Measurements from ENCODE around the gene KLB. TPM values are rescaled to one million over a fixed set of nuclear protein-coding genes. Genes with fewer than 3 reads are reported as not detected.
"Not testable (repeated sequence)": the region's sequence is repeated elsewhere in the genome, so short reads cannot be mapped to it uniquely, and the experiment has no call there.

The KLB gene
- total RNA-seq (under 1 TPM; 0.06 to 0.30 TPM), polyA plus RNA-seq (ENCODE audit: insufficient read length in 2 of 2) (under 1 TPM; 0.35 to 0.45 TPM)
- long read RNA-seq, donor 1, partial matches to known transcripts = 232 of 564 reads
- long read RNA-seq, donor 1, other reads (novel, unspliced or antisense) = 332 of 564 reads
- long read RNA-seq, donor 2, partial matches to known transcripts = 216 of 225 reads
- long read RNA-seq, donor 2, other reads (novel, unspliced or antisense) = 9 of 225 reads
- long read RNA-seq, donor 3, partial matches to known transcripts = 251 of 355 reads
- long read RNA-seq, donor 3, other reads (novel, unspliced or antisense) = 104 of 355 reads
- long read RNA-seq, donor 4, partial matches to known transcripts = 4,958 of 5,261 reads
- long read RNA-seq, donor 4, other reads (novel, unspliced or antisense) = 303 of 5,261 reads

- WGBS (ENCODE audit: insufficient coverage) = 0% methylated on average over 1 of the region's 12 CpGs
- Histone ChIP-seq H3K36me3 (ENCODE audit: control insufficient read depth, insufficient read depth, low read length) (no peaks in the 10 kb centered on the region), H3K27ac (ENCODE audit: low read depth, low read length) (no peak within 1 kb of the TSS), H3K4me3 (ENCODE audit: low read depth, low read length) (no peak within 1 kb of the TSS), H3K9me3 (ENCODE audit: control insufficient read depth, insufficient read depth, low read length) (no peaks in the 10 kb centered on the region), H3K27me3 (ENCODE audit: control insufficient read depth, insufficient read depth, low read length) (no peaks in the 10 kb centered on the region), H3K4me1 (ENCODE audit: control insufficient read depth, insufficient read depth, low read length) (no peaks in the 10 kb centered on the region)
- DNase-seq (ENCODE audit: low read depth in 4 of 6, low spot score in 6 of 6) = peak in 1 of 6 donors; percentile 31
These were observed at the start of gene KLB for GRCh38 chr4:39406763-39407583. TSS of gene KLB (plus strand) at chr4:39406930. CDS start at chr4:39406950, 20 bp downstream.

GRCh38 chr4:39357002-39357401, 49.7 kb upstream of the KLB start:
- Histone ChIP-seq H3K27me3 (ENCODE audit: control insufficient read depth, insufficient read depth, low read length) (no peaks in the 10 kb centered on the region), H3K27ac (ENCODE audit: low read depth, low read length) (no peak overlapping the region), H3K36me3 (ENCODE audit: control insufficient read depth, insufficient read depth, low read length) (peaks cover 2% of the 10 kb centered on the region), H3K9me3 (ENCODE audit: control insufficient read depth, insufficient read depth, low read length) (no peaks in the 10 kb centered on the region), H3K4me3 (ENCODE audit: low read depth, low read length) (no peak overlapping the region), H3K4me1 (ENCODE audit: control insufficient read depth, insufficient read depth, low read length) (no peaks in the 10 kb centered on the region)
- no peak for DNase-seq (ENCODE audit: low read depth in 4 of 6, low spot score in 6 of 6)
- no CpG with 5 or more reads among the region's 1 CpG for WGBS (ENCODE audit: insufficient coverage)

- H3K36me3 ChIP-seq (ENCODE audit: control insufficient read depth, insufficient read depth, low read length); H3K27ac ChIP-seq (ENCODE audit: low read depth, low read length); H3K4me3 ChIP-seq (ENCODE audit: low read depth, low read length); DNase-seq (ENCODE audit: low read depth in 4 of 6, low spot score in 6 of 6); H3K4me1 ChIP-seq (ENCODE audit: control insufficient read depth, insufficient read depth, low read length); H3K9me3 ChIP-seq (ENCODE audit: control insufficient read depth, insufficient read depth, low read length); H3K27me3 ChIP-seq (ENCODE audit: control insufficient read depth, insufficient read depth, low read length): not testable (repeated sequence)
- WGBS (ENCODE audit: insufficient coverage) = 100% methylated on average over 1 of the region's 4 CpGs
These were observed 46.1 kb upstream of the KLB start for GRCh38 chr4:39360611-39361010.

GRCh38 chr4:39362827-39363226, 43.9 kb upstream of the KLB start:
- Histone ChIP-seq H3K4me1 (ENCODE audit: control insufficient read depth, insufficient read depth, low read length) (peaks cover 7% of the 10 kb centered on the region), H3K27me3 (ENCODE audit: control insufficient read depth, insufficient read depth, low read length) (no peaks in the 10 kb centered on the region), H3K36me3 (ENCODE audit: control insufficient read depth, insufficient read depth, low read length) (peaks cover 2% of the 10 kb centered on the region), H3K4me3 (ENCODE audit: low read depth, low read length) (no peak overlapping the region), H3K27ac (ENCODE audit: low read depth, low read length) (no peak overlapping the region), H3K9me3 (ENCODE audit: control insufficient read depth, insufficient read depth, low read length) (no peaks in the 10 kb centered on the region)
- DNase-seq (ENCODE audit: low read depth in 4 of 6, low spot score in 6 of 6) = no peak
- no CpG with 5 or more reads among the region's 3 CpGs for WGBS (ENCODE audit: insufficient coverage)

- Histone ChIP-seq H3K4me1 (ENCODE audit: control insufficient read depth, insufficient read depth, low read length) (peaks cover 7% of the 10 kb centered on the region), H3K27me3 (ENCODE audit: control insufficient read depth, insufficient read depth, low read length) (no peaks in the 10 kb centered on the region), H3K9me3 (ENCODE audit: control insufficient read depth, insufficient read depth, low read length) (no peaks in the 10 kb centered on the region), H3K36me3 (ENCODE audit: control insufficient read depth, insufficient read depth, low read length) (peaks cover 2% of the 10 kb centered on the region), H3K27ac (ENCODE audit: low read depth, low read length) (no peak overlapping the region), H3K4me3 (ENCODE audit: low read depth, low read length) (no peak overlapping the region)
- DNase-seq (ENCODE audit: low read depth in 4 of 6, low spot score in 6 of 6) = no peak
- WGBS (ENCODE audit: insufficient coverage) = 100% methylated on average over 1 of the region's 4 CpGs
These were observed 42.8 kb upstream of the KLB start for GRCh38 chr4:39363773-39364393.

GRCh38 chr4:39365360-39365759, 41.4 kb upstream of the KLB start:
- DNase-seq (ENCODE audit: low read depth in 4 of 6, low spot score in 6 of 6) = peak in 1 of 6 donors; percentile 3
- peak overlapping the region; percentile 91 for H3K27ac ChIP-seq (ENCODE audit: low read depth, low read length)
- peaks cover 2% of the 10 kb centered on the region for H3K36me3 ChIP-seq (ENCODE audit: control insufficient read depth, insufficient read depth, low read length)
- WGBS (ENCODE audit: insufficient coverage) = 0% methylated on average over 1 of the region's 7 CpGs
- no peaks in the 10 kb centered on the region for H3K27me3 ChIP-seq (ENCODE audit: control insufficient read depth, insufficient read depth, low read length)
- H3K4me3 ChIP-seq (ENCODE audit: low read depth, low read length) = peak overlapping the region; percentile 96
- peaks cover 7% of the 10 kb centered on the region for H3K4me1 ChIP-seq (ENCODE audit: control insufficient read depth, insufficient read depth, low read length)
- H3K9me3 ChIP-seq (ENCODE audit: control insufficient read depth, insufficient read depth, low read length) = no peaks in the 10 kb centered on the region

- peaks cover 2% of the 10 kb centered on the region for H3K36me3 ChIP-seq (ENCODE audit: control insufficient read depth, insufficient read depth, low read length)
- H3K27me3 ChIP-seq (ENCODE audit: control insufficient read depth, insufficient read depth, low read length) = no peaks in the 10 kb centered on the region
- H3K9me3 ChIP-seq (ENCODE audit: control insufficient read depth, insufficient read depth, low read length) = peaks cover 2% of the 10 kb centered on the region
- peaks cover 7% of the 10 kb centered on the region for H3K4me1 ChIP-seq (ENCODE audit: control insufficient read depth, insufficient read depth, low read length)
- under 1% methylated on average over 47 of the region's 60 CpGs for WGBS (ENCODE audit: insufficient coverage)
- peak; percentile 80 to 97 (median 86) for DNase-seq (ENCODE audit: low read depth in 4 of 6, low spot score in 6 of 6)
- H3K27ac ChIP-seq (ENCODE audit: low read depth, low read length) = peak within 1 kb of the TSS; percentile 91
- H3K4me3 ChIP-seq (ENCODE audit: low read depth, low read length) = peak within 1 kb of the TSS; percentile 96
These were observed 40.6 kb upstream of the KLB start, which contains the start of gene RFC1 for GRCh38 chr4:39365830-39366771. TSS of gene RFC1 (minus strand) at chr4:39366362. CDS start at chr4:39366241, 121 bp downstream.

- 93% methylated on average over 5 of the region's 6 CpGs for WGBS (ENCODE audit: insufficient coverage)
- no peak overlapping the region for H3K4me3 ChIP-seq (ENCODE audit: low read depth, low read length)
- H3K36me3 ChIP-seq (ENCODE audit: control insufficient read depth, insufficient read depth, low read length) = no peaks in the 10 kb centered on the region
- H3K27ac ChIP-seq (ENCODE audit: low read depth, low read length) = no peak overlapping the region
- H3K27me3 ChIP-seq (ENCODE audit: control insufficient read depth, insufficient read depth, low read length) = no peaks in the 10 kb centered on the region
- peaks cover 2% of the 10 kb centered on the region for H3K9me3 ChIP-seq (ENCODE audit: control insufficient read depth, insufficient read depth, low read length)
- DNase-seq (ENCODE audit: low read depth in 4 of 6, low spot score in 6 of 6) = no peak
- peaks cover 7% of the 10 kb centered on the region for H3K4me1 ChIP-seq (ENCODE audit: control insufficient read depth, insufficient read depth, low read length)
These were observed 39.6 kb upstream of the KLB start for GRCh38 chr4:39367166-39367565.

GRCh38 chr4:39369301-39369700, 37.4 kb upstream of the KLB start:
- Histone ChIP-seq H3K4me3 (ENCODE audit: low read depth, low read length) (no peak overlapping the region), H3K36me3 (ENCODE audit: control insufficient read depth, insufficient read depth, low read length) (no peaks in the 10 kb centered on the region), H3K9me3 (ENCODE audit: control insufficient read depth, insufficient read depth, low read length) (peaks cover 2% of the 10 kb centered on the region), H3K27ac (ENCODE audit: low read depth, low read length) (no peak overlapping the region), H3K27me3 (ENCODE audit: control insufficient read depth, insufficient read depth, low read length) (no peaks in the 10 kb centered on the region), H3K4me1 (ENCODE audit: control insufficient read depth, insufficient read depth, low read length) (peaks cover 7% of the 10 kb centered on the region)
- DNase-seq (ENCODE audit: low read depth in 4 of 6, low spot score in 6 of 6) = no peak
- no CpG with 5 or more reads among the region's 4 CpGs for WGBS (ENCODE audit: insufficient coverage)

All from spinal cord (tissue), 10 donors.